Measurements from ENCODE around the gene PREP.
"Not testable (repeated sequence)": the region's sequence is repeated elsewhere in the genome, so short reads cannot be mapped to it uniquely, and the experiment has no call there.

Gene PREP

GRCh38 chr6:105389543-105389942 is 13.3 kb downstream of the PREP start:
- no peak for DNase-seq

- no peak for DNase-seq
Observed at GRCh38 chr6:105388392-105388791, 14.5 kb downstream of the PREP start.

- peak; percentile 61 for DNase-seq
Observed at GRCh38 chr6:105384004-105384403, 18.9 kb downstream of the PREP start.

- DNase-seq, result no peak
Observed at GRCh38 chr6:105382958-105383357, 19.9 kb downstream of the PREP start.

GRCh38 chr6:105382496-105382895 is 20.4 kb downstream of the PREP start:
- peak; percentile 17 for DNase-seq

- no peak for DNase-seq
Observed at GRCh38 chr6:105380634-105381033, 22.2 kb downstream of the PREP start.

- DNase-seq, result no peak
Observed at GRCh38 chr6:105375797-105376196, 27.1 kb downstream of the PREP start.

GRCh38 chr6:105374010-105374420 is 28.9 kb downstream of the PREP start:
- DNase-seq, result no peak

- DNase-seq, result no peak
Observed at GRCh38 chr6:105373481-105373880, 29.4 kb downstream of the PREP start.

- DNase-seq, result no peak
Observed at GRCh38 chr6:105372849-105373182, 30.1 kb downstream of the PREP start.

- DNase-seq, result no peak
Observed at GRCh38 chr6:105372142-105372848, 30.6 kb downstream of the PREP start.

- DNase-seq, result no peak
Observed at GRCh38 chr6:105370351-105370750, 32.5 kb downstream of the PREP start.

- DNase-seq, result no peak
Observed at GRCh38 chr6:105369145-105369544, 33.7 kb downstream of the PREP start.

- no peak for DNase-seq
Observed at GRCh38 chr6:105364243-105364642, 38.6 kb downstream of the PREP start.

- peak; percentile 11 for DNase-seq
Observed at GRCh38 chr6:105363100-105363754, 39.7 kb downstream of the PREP start.

GRCh38 chr6:105359419-105360370 is 43.2 kb downstream of the PREP start:
- no peak for DNase-seq

- no peak for DNase-seq
Observed at GRCh38 chr6:105357165-105357564, 45.7 kb downstream of the PREP start.

GRCh38 chr6:105352037-105352617 is 50.8 kb downstream of the PREP start:
- DNase-seq, result no peak

GRCh38 chr6:105348897-105349296 is 54.0 kb downstream of the PREP start:
- no peak for DNase-seq

GRCh38 chr6:105346052-105346451 is 56.8 kb downstream of the PREP start:
- DNase-seq, result no peak

- DNase-seq, result no peak
Observed at GRCh38 chr6:105345506-105345905, 57.4 kb downstream of the PREP start.

GRCh38 chr6:105344881-105345370 is 58.0 kb downstream of the PREP start:
- DNase-seq, result no peak

- DNase-seq, result not testable (repeated sequence)
Observed at GRCh38 chr6:105338350-105338983, 64.4 kb downstream of the PREP start.
